ENCODE data around the gene ZNF627.
"Not testable (repeated sequence)": the region's sequence is repeated elsewhere in the genome, so short reads cannot be mapped to it uniquely, and the experiment has no call there.

Gene ZNF627

GRCh38 chr19:11581740-11582139 is 15.5 kb upstream of the ZNF627 start:
- H3K9me3 ChIP-seq (ENCODE audit: low read depth, low read length), result no peaks in the 10 kb centered on the region
- TF ChIP-seq POLR2AphosphoS5 (IDR thresholded peaks at IDR 0.05; ENCODE audit: borderline replicate concordance, low read depth, low read length) (no peak), FOXP2 (optimal IDR thresholded peaks at IDR 0.05; ENCODE audit: control extremely low read depth, extremely low read length, insufficient read depth) (no peak), EZH2 (IDR thresholded peaks at IDR 0.05) (no peak)
- no peak overlapping the region for H3K4me3 ChIP-seq
- H3K36me3 ChIP-seq (ENCODE audit: insufficient read depth, low read length), result no peaks in the 10 kb centered on the region
- H3K27ac ChIP-seq, result no peak overlapping the region
- no peak overlapping the region for H3K9ac ChIP-seq (ENCODE audit: insufficient read length)
- no peak for DNase-seq (ENCODE audit: low read depth, low spot score)

GRCh38 chr19:11586331-11586730 is 11.0 kb upstream of the ZNF627 start:
- Histone ChIP-seq H3K9ac (ENCODE audit: insufficient read length) (no peak overlapping the region), H3K27ac (no peak overlapping the region), H3K9me3 (ENCODE audit: low read depth, low read length) (no peaks in the 10 kb centered on the region), H3K4me3 (no peak overlapping the region), H3K36me3 (ENCODE audit: insufficient read depth, low read length) (no peaks in the 10 kb centered on the region)
- DNase-seq (ENCODE audit: low read depth, low spot score), result no peak
- TF ChIP-seq EZH2 (IDR thresholded peaks at IDR 0.05), result no peak
- TF ChIP-seq POLR2AphosphoS5 (IDR thresholded peaks at IDR 0.05; ENCODE audit: borderline replicate concordance, low read depth, low read length), result no peak
- no peak for TF ChIP-seq FOXP2 (optimal IDR thresholded peaks at IDR 0.05; ENCODE audit: control extremely low read depth, extremely low read length, insufficient read depth)

- TF ChIP-seq FOXP2 (optimal IDR thresholded peaks at IDR 0.05; ENCODE audit: control extremely low read depth, extremely low read length, insufficient read depth) (no peak), POLR2AphosphoS5 (IDR thresholded peaks at IDR 0.05; ENCODE audit: borderline replicate concordance, low read depth, low read length) (no peak), EZH2 (IDR thresholded peaks at IDR 0.05) (no peak)
- Histone ChIP-seq H3K9me3 (ENCODE audit: low read depth, low read length) (no peaks in the 10 kb centered on the region), H3K36me3 (ENCODE audit: insufficient read depth, low read length) (no peaks in the 10 kb centered on the region), H3K9ac (ENCODE audit: insufficient read length) (no peak overlapping the region), H3K27ac (no peak overlapping the region), H3K4me3 (peak overlapping the region; percentile 29; the same call in 1 of the 2 replicates)
- DNase-seq (ENCODE audit: low read depth, low spot score), result peak; percentile 40
Observed at GRCh38 chr19:11587302-11587974, 9.8 kb upstream of the ZNF627 start.

DNA sequence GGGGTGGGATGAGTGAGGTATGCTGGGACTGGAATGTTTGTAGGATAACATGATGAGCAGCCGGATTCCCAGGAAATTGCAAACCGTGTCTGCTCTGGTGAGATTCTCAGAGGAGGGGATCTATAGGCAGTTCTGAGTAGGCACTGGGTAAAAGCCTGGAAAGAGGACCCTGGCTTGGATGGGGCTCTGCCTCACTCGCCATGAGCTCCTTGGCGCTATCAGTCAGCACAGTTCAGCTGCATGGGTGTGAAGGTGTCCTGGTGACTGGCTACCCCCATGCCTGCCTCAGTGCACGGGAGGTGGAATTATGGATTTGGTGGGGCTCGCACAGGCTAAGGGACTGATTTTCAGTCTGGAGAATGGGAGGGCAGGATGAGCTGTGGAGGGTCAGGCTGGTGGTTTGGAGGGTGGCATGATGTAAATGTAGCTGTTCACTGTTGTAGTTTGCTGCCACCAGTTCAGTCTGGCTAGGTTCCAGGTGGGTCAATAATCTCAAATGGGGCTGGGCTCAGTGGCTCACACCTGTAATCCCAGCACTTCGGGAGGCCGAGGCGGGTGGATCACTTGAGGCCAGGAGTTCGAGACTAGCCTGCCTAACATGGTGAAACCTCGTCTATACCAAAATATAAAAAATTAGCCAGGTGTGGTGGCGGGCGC is 9.2 kb upstream of the ZNF627 start:
- H3K9me3 ChIP-seq (ENCODE audit: low read depth, low read length), result no peaks in the 10 kb centered on the region
- TF ChIP-seq FOXP2 (optimal IDR thresholded peaks at IDR 0.05; ENCODE audit: control extremely low read depth, extremely low read length, insufficient read depth), result no peak
- TF ChIP-seq EZH2 (IDR thresholded peaks at IDR 0.05), result no peak
- H3K4me3 ChIP-seq, result peak overlapping the region; percentile 29; the same call in 1 of the 2 replicates
- no peak for DNase-seq (ENCODE audit: low read depth, low spot score)
- H3K27ac ChIP-seq, result no peak overlapping the region
- H3K9ac ChIP-seq (ENCODE audit: insufficient read length), result no peak overlapping the region
- no peaks in the 10 kb centered on the region for H3K36me3 ChIP-seq (ENCODE audit: insufficient read depth, low read length)

GRCh38 chr19:11594084-11594483 is 3.2 kb upstream of the ZNF627 start:
- Histone ChIP-seq H3K27ac (no peak overlapping the region), H3K36me3 (ENCODE audit: insufficient read depth, low read length) (peaks cover 5% of the 10 kb centered on the region), H3K4me3 (no peak overlapping the region), H3K9ac (ENCODE audit: insufficient read length) (no peak overlapping the region), H3K9me3 (ENCODE audit: low read depth, low read length) (no peaks in the 10 kb centered on the region)
- no peak for DNase-seq (ENCODE audit: low read depth, low spot score)
- TF ChIP-seq FOXP2 (optimal IDR thresholded peaks at IDR 0.05; ENCODE audit: control extremely low read depth, extremely low read length, insufficient read depth) (no peak), EZH2 (IDR thresholded peaks at IDR 0.05) (no peak), POLR2AphosphoS5 (IDR thresholded peaks at IDR 0.05; ENCODE audit: borderline replicate concordance, low read depth, low read length) (no peak)

GRCh38 chr19:11596156-11596555 is 1.1 kb upstream of the ZNF627 start:
- H3K36me3 ChIP-seq (ENCODE audit: insufficient read depth, low read length), result peaks cover 18% of the 10 kb centered on the region
- TF ChIP-seq POLR2AphosphoS5 (IDR thresholded peaks at IDR 0.05; ENCODE audit: borderline replicate concordance, low read depth, low read length) (no peak), FOXP2 (optimal IDR thresholded peaks at IDR 0.05; ENCODE audit: control extremely low read depth, extremely low read length, insufficient read depth) (no peak)
- DNase-seq (ENCODE audit: low read depth, low spot score), result no peak
- H3K9me3 ChIP-seq (ENCODE audit: low read depth, low read length), result no peaks in the 10 kb centered on the region
- H3K9ac ChIP-seq (ENCODE audit: insufficient read length), result no peak overlapping the region
- no peak overlapping the region for H3K4me3 ChIP-seq
- H3K27ac ChIP-seq, result no peak overlapping the region

DNA sequence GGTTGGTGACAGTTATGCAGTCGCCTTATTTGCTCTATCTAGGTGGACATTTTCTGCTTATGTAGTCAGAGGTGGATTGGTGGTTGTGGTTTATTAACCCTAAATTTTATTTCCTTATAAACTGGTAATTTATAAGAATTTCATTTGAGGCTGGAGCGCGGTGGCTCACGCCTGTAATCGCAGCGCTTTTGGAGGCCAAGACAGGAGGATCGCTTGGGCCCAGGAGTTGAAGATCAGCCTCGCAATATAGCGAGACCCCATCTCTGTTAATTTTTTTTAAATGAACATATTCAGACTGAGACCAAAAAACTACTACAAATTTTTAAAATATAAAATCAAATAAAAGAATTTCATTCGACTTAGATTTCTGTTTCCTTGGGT is 810 bp downstream of the ZNF627 start:
- Histone ChIP-seq H3K9ac (ENCODE audit: insufficient read length) (peak overlapping the region; percentile 95), H3K4me3 (peak overlapping the region; percentile 90), H3K36me3 (ENCODE audit: insufficient read depth, low read length) (peaks cover 30% of the 10 kb centered on the region), H3K9me3 (ENCODE audit: low read depth, low read length) (peaks cover 3% of the 10 kb centered on the region; the same call in 1 of the 2 replicates), H3K27ac (no peak overlapping the region)
- TF ChIP-seq EZH2 (IDR thresholded peaks at IDR 0.05) (no peak), POLR2AphosphoS5 (IDR thresholded peaks at IDR 0.05; ENCODE audit: borderline replicate concordance, low read depth, low read length) (no peak), FOXP2 (optimal IDR thresholded peaks at IDR 0.05; ENCODE audit: control extremely low read depth, extremely low read length, insufficient read depth) (no peak)
- no peak for DNase-seq (ENCODE audit: low read depth, low spot score)

- Histone ChIP-seq H3K9ac (ENCODE audit: insufficient read length) (no peak overlapping the region), H3K36me3 (ENCODE audit: insufficient read depth, low read length) (peaks cover 35% of the 10 kb centered on the region), H3K27ac (no peak overlapping the region), H3K9me3 (ENCODE audit: low read depth, low read length) (peaks cover 3% of the 10 kb centered on the region; the same call in 1 of the 2 replicates), H3K4me3 (peak overlapping the region; percentile 90)
- no peak for DNase-seq (ENCODE audit: low read depth, low spot score)
- TF ChIP-seq EZH2 (IDR thresholded peaks at IDR 0.05) (no peak), POLR2AphosphoS5 (IDR thresholded peaks at IDR 0.05; ENCODE audit: borderline replicate concordance, low read depth, low read length) (no peak)
Observed at GRCh38 chr19:11598746-11599145, 1.5 kb downstream of the ZNF627 start.

GRCh38 chr19:11599704-11600103 is 2.4 kb downstream of the ZNF627 start:
- not testable (repeated sequence) for H3K27ac ChIP-seq; H3K9me3 ChIP-seq (ENCODE audit: low read depth, low read length); H3K9ac ChIP-seq (ENCODE audit: insufficient read length); H3K4me3 ChIP-seq; DNase-seq (ENCODE audit: low read depth, low spot score)
- peaks cover 45% of the 10 kb centered on the region for H3K36me3 ChIP-seq (ENCODE audit: insufficient read depth, low read length)
